ENCODE measurements around the gene RFX3.

- no peak for TF ChIP-seq CTCF (IDR thresholded peaks at IDR 0.05; ENCODE audit: insufficient read depth, low read length)
- no peak for TF ChIP-seq POLR2AphosphoS5 (IDR thresholded peaks at IDR 0.05; ENCODE audit: low read depth)
- no peak for TF ChIP-seq REST (IDR thresholded peaks at IDR 0.05; ENCODE audit: insufficient replicate concordance, low read depth)
- no peak for TF ChIP-seq GABPA (IDR thresholded peaks at IDR 0.05; ENCODE audit: low read depth)
Observed at GRCh38 chr9:3548648-3549047, 22.8 kb upstream of the RFX3 start.

Data from HL-60 (cell line).